GM12878 (cell line): ENCODE results near the gene FFAR3.

Experiments
- CBFB ChIP-seq: IDR thresholded peaks from 2 replicates; pipeline ENCODE4 v1.6.1; 2016; ENCODE audit warnings: antibody characterized with exemption, low read depth
- EP300 ChIP-seq, 2 experiments: fragments of 150-350 bp in 1 of 2; IDR thresholded peaks; 2 replicates each; pipeline ENCODE4 v1.6.1; 2011 to 2012; ENCODE audit warnings: low read depth in 2 of 2, low read length in 2 of 2, borderline replicate concordance in 1 of 2, improper control_type of control experiment in 1 of 2, inconsistent platforms in 1 of 2; ENCODE audit not compliant: control insufficient read depth in 1 of 2
- EZH2 ChIP-seq: IDR thresholded peaks from 2 replicates; pipeline ENCODE4 v1.6.1; 2012; ENCODE audit warnings: low read depth, mild to moderate bottlenecking, control low read depth, inconsistent platforms, low read length, borderline replicate concordance; ENCODE audit not compliant: control insufficient read depth
- HDGF ChIP-seq: fragments of 450-650 bp; IDR thresholded peaks from 2 replicates; pipeline ENCODE4 v1.6.1; 2016; ENCODE audit warnings: antibody characterized with exemption
- JUND ChIP-seq: IDR thresholded peaks from 2 replicates; pipeline ENCODE4 v1.6.1; 2012; ENCODE audit warnings: low read depth, mild to moderate bottlenecking, low read length, improper control_type of control experiment, moderate library complexity
- KDM1A ChIP-seq: fragments of 200-600 bp; sonication (generic); IDR thresholded peaks from 2 replicates; pipeline ENCODE4 v1.6.1; 2016; ENCODE audit warnings: borderline replicate concordance
- MXI1 ChIP-seq: fragments of 150-350 bp; IDR thresholded peaks from 2 replicates; pipeline ENCODE4 v1.6.1; 2011; ENCODE audit warnings: low read depth, mild to moderate bottlenecking, inconsistent platforms, low read length, improper control_type of control experiment
- NFXL1 ChIP-seq: fragments of 450-650 bp; IDR thresholded peaks from 2 replicates; pipeline ENCODE4 v1.6.1; 2017; ENCODE audit warnings: antibody characterized with exemption, mild to moderate bottlenecking, borderline replicate concordance
- POLR2A ChIP-seq: IDR thresholded peaks from 2 replicates; pipeline ENCODE4 v1.6.1; 2011; ENCODE audit warnings: low read depth, mild to moderate bottlenecking, low read length
- RAD21 ChIP-seq: IDR thresholded peaks from 2 replicates; pipeline ENCODE4 v1.6.1; 2011; ENCODE audit warnings: mild to moderate bottlenecking, low read depth, low read length, moderate library complexity; ENCODE audit not compliant: insufficient read depth
- RFX5 ChIP-seq: IDR thresholded peaks from 2 replicates; pipeline ENCODE4 v1.6.1; 2011; ENCODE audit warnings: low read depth, low read length, improper control_type of control experiment
- SMARCA5 ChIP-seq: fragments of 450-650 bp; IDR thresholded peaks from 2 replicates; pipeline ENCODE4 v1.6.1; 2017; ENCODE audit warnings: mild to moderate bottlenecking
- TF ChIP-seq, protein P1 (sequence below), 3 experiments: IDR thresholded peaks in 2 of 3; conservative IDR thresholded peaks in 1 of 3; 2 replicates each; pipeline ENCODE4 v1.5.1; 2011; ENCODE audit warnings: low read depth in 3 of 3, low read length in 3 of 3, mild to moderate bottlenecking in 3 of 3, control low read depth in 2 of 3, moderate library complexity in 2 of 3, inconsistent platforms in 1 of 3, mixed read lengths in 1 of 3; ENCODE audit not compliant: control insufficient read depth in 2 of 3, insufficient read depth in 1 of 3; ENCODE audit errors: extremely low read depth in 1 of 3
- TF ChIP-seq, protein P2 (sequence below): fragments of 450-650 bp; IDR thresholded peaks from 2 replicates; pipeline ENCODE4 v1.6.1; 2017; ENCODE audit warnings: mild to moderate bottlenecking

- TF ChIP-seq, protein P1, sequence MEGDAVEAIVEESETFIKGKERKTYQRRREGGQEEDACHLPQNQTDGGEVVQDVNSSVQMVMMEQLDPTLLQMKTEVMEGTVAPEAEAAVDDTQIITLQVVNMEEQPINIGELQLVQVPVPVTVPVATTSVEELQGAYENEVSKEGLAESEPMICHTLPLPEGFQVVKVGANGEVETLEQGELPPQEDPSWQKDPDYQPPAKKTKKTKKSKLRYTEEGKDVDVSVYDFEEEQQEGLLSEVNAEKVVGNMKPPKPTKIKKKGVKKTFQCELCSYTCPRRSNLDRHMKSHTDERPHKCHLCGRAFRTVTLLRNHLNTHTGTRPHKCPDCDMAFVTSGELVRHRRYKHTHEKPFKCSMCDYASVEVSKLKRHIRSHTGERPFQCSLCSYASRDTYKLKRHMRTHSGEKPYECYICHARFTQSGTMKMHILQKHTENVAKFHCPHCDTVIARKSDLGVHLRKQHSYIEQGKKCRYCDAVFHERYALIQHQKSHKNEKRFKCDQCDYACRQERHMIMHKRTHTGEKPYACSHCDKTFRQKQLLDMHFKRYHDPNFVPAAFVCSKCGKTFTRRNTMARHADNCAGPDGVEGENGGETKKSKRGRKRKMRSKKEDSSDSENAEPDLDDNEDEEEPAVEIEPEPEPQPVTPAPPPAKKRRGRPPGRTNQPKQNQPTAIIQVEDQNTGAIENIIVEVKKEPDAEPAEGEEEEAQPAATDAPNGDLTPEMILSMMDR (IDR thresholded peaks at IDR 0.05 in 2 of 3, conservative IDR thresholded peaks at IDR 0.05 in 1 of 3; ENCODE audit: control insufficient read depth in 2 of 3, extremely low read depth in 1 of 3, insufficient read depth in 1 of 3, low read depth in 3 of 3, low read length in 3 of 3): no peak
- TF ChIP-seq POLR2A (no peak), RFX5 (no peak), JUND (no peak), CBFB (no peak), EP300 (IDR thresholded peaks at IDR 0.05; ENCODE audit: borderline replicate concordance in 1 of 2, control insufficient read depth in 1 of 2, low read depth in 2 of 2, low read length in 2 of 2) (no peak), HDGF (no peak), RAD21 (no peak), EZH2 (no peak), NFXL1 (no peak), MXI1 (no peak), KDM1A (no peak), SMARCA5 (no peak)
- TF ChIP-seq, protein P2, sequence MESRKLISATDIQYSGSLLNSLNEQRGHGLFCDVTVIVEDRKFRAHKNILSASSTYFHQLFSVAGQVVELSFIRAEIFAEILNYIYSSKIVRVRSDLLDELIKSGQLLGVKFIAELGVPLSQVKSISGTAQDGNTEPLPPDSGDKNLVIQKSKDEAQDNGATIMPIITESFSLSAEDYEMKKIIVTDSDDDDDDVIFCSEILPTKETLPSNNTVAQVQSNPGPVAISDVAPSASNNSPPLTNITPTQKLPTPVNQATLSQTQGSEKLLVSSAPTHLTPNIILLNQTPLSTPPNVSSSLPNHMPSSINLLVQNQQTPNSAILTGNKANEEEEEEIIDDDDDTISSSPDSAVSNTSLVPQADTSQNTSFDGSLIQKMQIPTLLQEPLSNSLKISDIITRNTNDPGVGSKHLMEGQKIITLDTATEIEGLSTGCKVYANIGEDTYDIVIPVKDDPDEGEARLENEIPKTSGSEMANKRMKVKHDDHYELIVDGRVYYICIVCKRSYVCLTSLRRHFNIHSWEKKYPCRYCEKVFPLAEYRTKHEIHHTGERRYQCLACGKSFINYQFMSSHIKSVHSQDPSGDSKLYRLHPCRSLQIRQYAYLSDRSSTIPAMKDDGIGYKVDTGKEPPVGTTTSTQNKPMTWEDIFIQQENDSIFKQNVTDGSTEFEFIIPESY: no peak
Observed at GRCh38 chr19:35322014-35322413, 36.2 kb upstream of the FFAR3 start.
